Keratinocyte (primary cell): ENCODE results near the gene FAP. TPM values are rescaled to one million over a fixed set of nuclear protein-coding genes. Genes with fewer than 3 reads are reported as not detected.

Source experiments
- DNase-seq: peaks from one replicate; pipeline ENCODE4 v3.0.0-alpha.2; 2011; ENCODE audit warnings: low read depth, missing footprints, low spot score
- FAIRE-seq: peaks from 2 replicates; lab custom pipeline; 2011; peaks lifted over from hg19 to GRCh38; lab: Jason Lieb, UNC
- H2AFZ ChIP-seq: 2 replicates; pipeline ENCODE4 v1.6.0; 2012; ENCODE audit warnings: low read length, control low read depth, inconsistent platforms; ENCODE audit not compliant: control insufficient read depth
- H3K27ac ChIP-seq: 2 replicates; pipeline ENCODE4 v1.5.1; 2011; ENCODE audit warnings: low read length; ENCODE audit not compliant: control insufficient read depth, insufficient read depth
- H3K27me3 ChIP-seq: 3 replicates; pipeline ENCODE4 v1.6.0; 2011; ENCODE audit warnings: low read length; ENCODE audit not compliant: control insufficient read depth, insufficient read depth; ENCODE audit errors: extremely low read depth
- H3K36me3 ChIP-seq, 2 experiments: 2 replicates in 1 of 2; 3 replicates in 1 of 2; pipeline ENCODE4 v1.5.1; 2011; ENCODE audit warnings: low read length in 2 of 2, mild to moderate bottlenecking in 1 of 2; ENCODE audit not compliant: control insufficient read depth in 2 of 2, insufficient read depth in 2 of 2; ENCODE audit errors: extremely low read depth in 1 of 2
- H3K4me1 ChIP-seq: 3 replicates; pipeline ENCODE4 v1.5.1; 2011; ENCODE audit warnings: low read length; ENCODE audit not compliant: control insufficient read depth, insufficient read depth; ENCODE audit errors: extremely low read depth
- H3K4me2 ChIP-seq: 3 replicates; pipeline ENCODE4 v1.6.0; 2011; ENCODE audit warnings: low read depth, low read length; ENCODE audit not compliant: control insufficient read depth, insufficient read depth; ENCODE audit errors: extremely low read depth
- H3K4me3 ChIP-seq, 3 experiments: fragments of 200-600 bp in 1 of 3; sonication (generic) in 1 of 3; 2 replicates in 2 of 3; 3 replicates in 1 of 3; pipeline ENCODE4 v1.5.1; 2011 to 2016; ENCODE audit warnings: low read length in 3 of 3, mild to moderate bottlenecking in 3 of 3, control low read depth in 2 of 3, inconsistent platforms in 1 of 3, low read depth in 1 of 3, mixed read lengths in 1 of 3, mixed run types in 1 of 3, moderate library complexity in 1 of 3; ENCODE audit not compliant: control insufficient read depth in 2 of 3, insufficient read depth in 2 of 3; ENCODE audit errors: extremely low read depth in 1 of 3
- H3K79me2 ChIP-seq: 2 replicates; pipeline ENCODE4 v1.6.0; 2012; ENCODE audit warnings: low read length; ENCODE audit not compliant: control insufficient read depth, insufficient read depth
- H3K9ac ChIP-seq: 3 replicates; pipeline ENCODE4 v1.6.0; 2011; ENCODE audit warnings: low read length; ENCODE audit not compliant: control insufficient read depth, insufficient read depth; ENCODE audit errors: extremely low read depth
- H3K9me1 ChIP-seq: 3 replicates; pipeline ENCODE4 v1.6.0; 2011; ENCODE audit warnings: low read length; ENCODE audit not compliant: control insufficient read depth, insufficient read depth; ENCODE audit errors: extremely low read depth
- H3K9me3 ChIP-seq: 2 replicates; pipeline ENCODE4 v1.5.1; 2012; ENCODE audit warnings: low read depth, low read length; ENCODE audit not compliant: control insufficient read depth
- H4K20me1 ChIP-seq: 3 replicates; pipeline ENCODE4 v1.6.0; 2011; ENCODE audit warnings: low read length; ENCODE audit not compliant: control insufficient read depth, insufficient read depth; ENCODE audit errors: extremely low read depth
- CTCF ChIP-seq, 3 experiments: IDR thresholded peaks in 1 of 3; conservative IDR thresholded peaks in 1 of 3; optimal IDR thresholded peaks in 1 of 3; 2 replicates in 2 of 3; 3 replicates in 1 of 3; pipeline versions ENCODE3 to v1.5.1; 2011; ENCODE audit warnings: low read length in 3 of 3, mild to moderate bottlenecking in 3 of 3, moderate library complexity in 2 of 3, control low read depth in 1 of 3, inconsistent platforms in 1 of 3; ENCODE audit not compliant: insufficient read depth in 2 of 3; ENCODE audit errors: extremely low read depth in 1 of 3
- EZH2 ChIP-seq: IDR thresholded peaks from one replicate; pipeline ENCODE4 v1.6.1; 2012; ENCODE audit warnings: inconsistent platforms, mild to moderate bottlenecking, low read length, moderate library complexity
- dilution Hi-C: fragments of 300-500 bp; cut with MboI; formaldehyde crosslinking; loops from one replicate; pipeline ENCODE4 v1.7.0; 2020; ENCODE audit warnings: low sequenced_read_pairs; ENCODE audit not compliant: extremely low pct_ligation_motif_present
- polyA plus RNA-seq, 5 experiments: library from polyadenylated mRNA; depleted of rRNA in 3 of 5; stranded (reverse) in 3 of 5; stranded (forward) in 1 of 5; unstranded in 1 of 5; fragments of >200 nt; gene quantifications; 1 replicate in 1 of 5; 2 replicates in 3 of 5; 3 replicates in 1 of 5; pipeline versions ENCODE4 v1.2.1 to v1.2.3, GENCODE V29; 2011 to 2012; ENCODE audit warnings: missing spikeins in 2 of 5, low read depth in 1 of 5, low replicate concordance in 1 of 5

FAP gene
- polyA plus RNA-seq, 1 donor (not counting 4 experiments of a cell fraction or from before 2014, with no cell fraction given), result 8.5 TPM

- TF ChIP-seq CTCF (optimal IDR thresholded peaks at IDR 0.05 in 1 of 3, IDR thresholded peaks at IDR 0.05 in 1 of 3, conservative IDR thresholded peaks at IDR 0.05 in 1 of 3; ENCODE audit: extremely low read depth in 1 of 3, insufficient read depth in 2 of 3, low read length in 3 of 3), result no peak
- no peak for TF ChIP-seq EZH2
- Histone ChIP-seq H3K79me2 (no peaks in the 10 kb centered on the region), H4K20me1 (no peaks in the 10 kb centered on the region), H3K4me1 (no peaks in the 10 kb centered on the region), H2AFZ (no peak overlapping the region), H3K4me2 (no peak overlapping the region), H3K36me3 (peaks cover 0 to 5% of the 10 kb centered on the region in 2 experiments), H3K4me3 (no peak overlapping the region), H3K27me3 (no peaks in the 10 kb centered on the region), H3K9me3 (no peaks in the 10 kb centered on the region), H3K9me1 (no peaks in the 10 kb centered on the region), H3K27ac (no peak overlapping the region), H3K9ac (no peak overlapping the region)
- DNase-seq (no peak), FAIRE-seq (peak; percentile 66)
- dilution Hi-C loops, result no loop called here
These were observed 22.9 kb downstream of the FAP start for GRCh38 chr2:162220368-162220767.

GRCh38 chr2:162219426-162219825, 23.8 kb downstream of the FAP start:
- H3K36me3 ChIP-seq, result peaks cover 0 to 7% of the 10 kb centered on the region in 2 experiments
- no peak overlapping the region for H2AFZ ChIP-seq
- no peak overlapping the region for H3K9ac ChIP-seq
- no peaks in the 10 kb centered on the region for H4K20me1 ChIP-seq
- H3K27me3 ChIP-seq, result no peaks in the 10 kb centered on the region
- no peaks in the 10 kb centered on the region for H3K4me1 ChIP-seq
- dilution Hi-C loops, result no loop called here
- no peak for FAIRE-seq
- TF ChIP-seq EZH2 (no peak), CTCF (optimal IDR thresholded peaks at IDR 0.05 in 1 of 3, IDR thresholded peaks at IDR 0.05 in 1 of 3, conservative IDR thresholded peaks at IDR 0.05 in 1 of 3; ENCODE audit: extremely low read depth in 1 of 3, insufficient read depth in 2 of 3, low read length in 3 of 3) (no peak)
- H3K4me3 ChIP-seq, result no peak overlapping the region
- no peak overlapping the region for H3K27ac ChIP-seq
- no peaks in the 10 kb centered on the region for H3K9me3 ChIP-seq
- DNase-seq, result no peak
- H3K4me2 ChIP-seq, result no peak overlapping the region
- no peaks in the 10 kb centered on the region for H3K79me2 ChIP-seq
- H3K9me1 ChIP-seq, result no peaks in the 10 kb centered on the region
